H9 (cell line): ENCODE data around the gene ZNF445. TPM values are rescaled to one million over a fixed set of nuclear protein-coding genes. Genes with fewer than 3 reads are reported as not detected.

Source experiments
- DNase-seq: peaks from one replicate; pipeline ENCODE4 v3.0.0-alpha.2; 2017
- H2AFZ ChIP-seq: one replicate; pipeline ENCODE4 v1.6.1; 2013; ENCODE audit warnings: mild to moderate bottlenecking, low read length, control low read depth, moderate library complexity
- H2AK5ac ChIP-seq: 2 replicates; pipeline ENCODE4 v1.6.1; 2013; ENCODE audit warnings: low read length, control low read depth, mixed read lengths; ENCODE audit not compliant: insufficient read length
- H2BK120ac ChIP-seq: one replicate; pipeline ENCODE4 v1.6.1; 2013; ENCODE audit warnings: low read depth, mild to moderate bottlenecking, low read length, control low read depth, inconsistent platforms; ENCODE audit not compliant: poor library complexity, severe bottlenecking
- H2BK12ac ChIP-seq: 2 replicates; pipeline ENCODE4 v1.6.1; 2013; ENCODE audit warnings: low read length, control low read depth, mixed read lengths, low read depth; ENCODE audit not compliant: insufficient read length
- H2BK15ac ChIP-seq: 2 replicates; pipeline ENCODE4 v1.6.1; 2013; ENCODE audit warnings: low read depth, low read length, control low read depth
- H2BK20ac ChIP-seq: one replicate; pipeline ENCODE4 v1.6.1; 2013; ENCODE audit warnings: low read depth, mild to moderate bottlenecking, low read length, control low read depth, inconsistent platforms; ENCODE audit not compliant: poor library complexity, severe bottlenecking
- H2BK5ac ChIP-seq: 2 replicates; pipeline ENCODE4 v1.6.1; 2013; ENCODE audit warnings: low read length, control low read depth, mixed read lengths; ENCODE audit not compliant: insufficient read length
- H3K14ac ChIP-seq: 2 replicates; pipeline ENCODE4 v1.6.1; 2013; ENCODE audit warnings: low read length, control low read depth; ENCODE audit not compliant: insufficient read depth
- H3K18ac ChIP-seq: 2 replicates; pipeline ENCODE4 v1.6.1; 2013; ENCODE audit warnings: low read depth, mild to moderate bottlenecking, mixed read lengths, low read length, control low read depth; ENCODE audit not compliant: insufficient read length
- H3K23ac ChIP-seq: 2 replicates; pipeline ENCODE4 v1.6.1; 2013; ENCODE audit warnings: low read length, control low read depth, mixed read lengths, low read depth; ENCODE audit not compliant: insufficient read length
- H3K23me2 ChIP-seq: 2 replicates; pipeline ENCODE4 v1.6.1; 2013; ENCODE audit warnings: low read depth, mild to moderate bottlenecking, mixed read lengths, low read length, control low read depth; ENCODE audit not compliant: insufficient read length, poor library complexity, severe bottlenecking
- H3K27ac ChIP-seq: 2 replicates; pipeline ENCODE4 v1.5.1; 2013; ENCODE audit warnings: low read length, control low read depth, mixed read lengths, low read depth; ENCODE audit not compliant: insufficient read length
- H3K27me3 ChIP-seq: 2 replicates; pipeline ENCODE4 v1.6.1; 2013; ENCODE audit warnings: low read length, control low read depth, inconsistent platforms; ENCODE audit not compliant: insufficient read depth
- H3K4ac ChIP-seq: 2 replicates; pipeline ENCODE4 v1.6.1; 2013; ENCODE audit warnings: low read depth, mild to moderate bottlenecking, control low read depth, inconsistent platforms, low read length, moderate library complexity
- H3K4me1 ChIP-seq: 2 replicates; pipeline ENCODE4 v1.6.1; 2013; ENCODE audit warnings: low read length, control low read depth, inconsistent platforms; ENCODE audit not compliant: insufficient read depth
- H3K4me2 ChIP-seq: 2 replicates; pipeline ENCODE4 v1.6.1; 2013; ENCODE audit warnings: low read length, control low read depth, mixed read lengths; ENCODE audit not compliant: insufficient read length, insufficient read depth
- H3K56ac ChIP-seq: 2 replicates; pipeline ENCODE4 v1.6.1; 2013; ENCODE audit warnings: low read depth, mild to moderate bottlenecking, mixed read lengths, low read length, control low read depth; ENCODE audit not compliant: insufficient read length
- H3K79me1 ChIP-seq: 2 replicates; pipeline ENCODE4 v1.6.1; 2013; ENCODE audit warnings: low read depth, mild to moderate bottlenecking, moderate library complexity, low read length, control low read depth, inconsistent platforms; ENCODE audit not compliant: insufficient read depth, poor library complexity, severe bottlenecking
- H3K79me2 ChIP-seq: 2 replicates; pipeline ENCODE4 v1.6.1; 2013; ENCODE audit warnings: low read length, control low read depth, inconsistent platforms; ENCODE audit not compliant: insufficient read depth
- H3K9ac ChIP-seq: 2 replicates; pipeline ENCODE4 v1.6.1; 2013; ENCODE audit warnings: low read length, control low read depth, mixed read lengths; ENCODE audit not compliant: insufficient read length; ENCODE audit errors: extremely low read depth
- H3K9me3 ChIP-seq: one replicate; pipeline ENCODE4 v1.6.1; 2013; ENCODE audit warnings: low read depth, low read length, inconsistent platforms; ENCODE audit not compliant: control insufficient read depth
- H3T11ph ChIP-seq: one replicate; pipeline ENCODE4 v1.6.1; 2013; ENCODE audit warnings: mild to moderate bottlenecking, low read length, control low read depth, inconsistent platforms
- H4K20me1 ChIP-seq: one replicate; pipeline ENCODE4 v1.6.1; 2013; ENCODE audit not compliant: control insufficient read depth, insufficient read length, insufficient read depth
- H4K5ac ChIP-seq: 2 replicates; pipeline ENCODE4 v1.6.1; 2013; ENCODE audit warnings: low read depth, mild to moderate bottlenecking, mixed read lengths, low read length, control low read depth; ENCODE audit not compliant: insufficient read length
- H4K8ac ChIP-seq: replicated peaks from 2 replicates; pipeline ENCODE4 v1.6.1; 2013; ENCODE audit warnings: low read length, control low read depth, mixed read lengths, low read depth; ENCODE audit not compliant: insufficient read length
- H4K91ac ChIP-seq: 2 replicates; pipeline ENCODE4 v1.6.1; 2013; ENCODE audit warnings: low read depth, mild to moderate bottlenecking, moderate library complexity, mixed read lengths, low read length, control low read depth; ENCODE audit not compliant: insufficient read length
- H3K27ac Mint-ChIP-seq, 3 experiments: 2 replicates in 2 of 3; 3 replicates in 1 of 3; pipeline ENCODE4 v1.8.0; 2020 to 2021; ENCODE audit warnings: mixed read lengths in 3 of 3, mild to moderate bottlenecking in 1 of 3, moderate library complexity in 1 of 3
- H3K27me3 Mint-ChIP-seq: 2 replicates; pipeline ENCODE4 v1.8.0; 2021; ENCODE audit warnings: low read depth, mild to moderate bottlenecking, moderate library complexity, mixed read lengths
- H3K36me3 Mint-ChIP-seq, 3 experiments: 2 replicates in 2 of 3; 3 replicates in 1 of 3; pipeline ENCODE4 v1.8.0; 2020 to 2021; ENCODE audit warnings: low read depth in 3 of 3, mixed read lengths in 3 of 3; ENCODE audit not compliant: insufficient read depth in 1 of 3
- H3K4me1 Mint-ChIP-seq, 2 experiments: 2 replicates each; pipeline ENCODE4 v1.8.0; 2020; ENCODE audit warnings: mixed read lengths in 2 of 2
- H3K4me3 Mint-ChIP-seq, 2 experiments: 2 replicates in 1 of 2; 3 replicates in 1 of 2; pipeline ENCODE4 v1.8.0; 2020 to 2021; ENCODE audit warnings: mild to moderate bottlenecking in 2 of 2, mixed read lengths in 2 of 2, moderate library complexity in 1 of 2
- H3K9me3 Mint-ChIP-seq, 2 experiments: 2 replicates in 1 of 2; 3 replicates in 1 of 2; pipeline ENCODE4 v1.8.0; 2020; ENCODE audit warnings: mild to moderate bottlenecking in 2 of 2, mixed read lengths in 2 of 2, moderate library complexity in 1 of 2
- CTCF ChIP-seq: fragments of 200-600 bp; sonication (generic); conservative IDR thresholded peaks from 3 replicates; pipeline ENCODE4 v1.8.0; 2021; ENCODE audit warnings: antibody characterized with exemption, mild to moderate bottlenecking
- WGBS: extraction: QIAGEN DNeasy Blood & Tissue Kit; methylation state at CpG from one replicate; pipeline ENCODE4 v1.1.7; 2013; ENCODE audit warnings: missing lambda C conversion rate, low lambda C conversion rate, mixed read lengths; ENCODE audit not compliant: insufficient read length; ENCODE audit errors: extremely low coverage; 5-methylcytosine and 5-hydroxymethylcytosine counted together
- total RNA-seq: library from RNA; stranded (reverse); gene quantifications from 2 replicates; pipeline ENCODE4 v1.2.1, GENCODE V29; 2021

ZNF445 gene
- total RNA-seq, 1 experiment from 2014 or later, result 26.0 TPM

- Mint-ChIP-seq H3K36me3 (peaks cover 0 to 4% (median 0%) of the 10 kb centered on the region in 3 experiments; a peak in 2 of 7 replicates), H3K4me3 (no peak overlapping the region), H3K4me1 (no peaks in the 10 kb centered on the region), H3K9me3 (no peaks in the 10 kb centered on the region), H3K27ac (no peak overlapping the region), H3K27me3 (no peaks in the 10 kb centered on the region)
- WGBS, result no CpG with 5 or more reads among the region's 3 CpGs
- H3K4ac ChIP-seq, result no peak overlapping the region
- H3K27me3 ChIP-seq, result no peaks in the 10 kb centered on the region
- no peaks in the 10 kb centered on the region for H3K79me1 ChIP-seq
- H2BK12ac ChIP-seq, result no peak overlapping the region
- no peaks in the 10 kb centered on the region for H3K9me3 ChIP-seq
- no peak overlapping the region for H3K27ac ChIP-seq
- no peak overlapping the region for H4K91ac ChIP-seq
- H3K14ac ChIP-seq, result no peak overlapping the region
- H3K79me2 ChIP-seq, result no peaks in the 10 kb centered on the region
- H3K56ac ChIP-seq, result no peak overlapping the region
- no peak overlapping the region for H3K9ac ChIP-seq
- H2BK120ac ChIP-seq, result no peak overlapping the region
- no peak overlapping the region for H2BK15ac ChIP-seq
- H3T11ph ChIP-seq, result no peak overlapping the region
- DNase-seq, result no peak
- no peak for TF ChIP-seq CTCF
- H2AFZ ChIP-seq, result no peak overlapping the region
- no peak overlapping the region for H2AK5ac ChIP-seq
- no peaks in the 10 kb centered on the region for H3K4me1 ChIP-seq
- no peak overlapping the region for H3K18ac ChIP-seq
- no peak overlapping the region for H3K4me2 ChIP-seq
- no peak overlapping the region for H4K8ac ChIP-seq
- no peak overlapping the region for H2BK5ac ChIP-seq
- no peak overlapping the region for H2BK20ac ChIP-seq
- H3K23ac ChIP-seq, result no peak overlapping the region
- no peaks in the 10 kb centered on the region for H3K23me2 ChIP-seq
- no peaks in the 10 kb centered on the region for H4K20me1 ChIP-seq
- H4K5ac ChIP-seq, result no peak overlapping the region
Measured at GRCh38 chr3:44402548-44402947, 74.9 kb downstream of the ZNF445 start.
